HCT116 (cell line): Measurements from ENCODE around the gene RIGI.

ENCODE experiments used
- CEBPB ChIP-seq: IDR thresholded peaks from 2 replicates; pipeline ENCODE4 v1.6.1; 2012; ENCODE audit warnings: low read depth
- EGR1 ChIP-seq: IDR thresholded peaks from 2 replicates; pipeline ENCODE4 v1.6.1; 2012; ENCODE audit warnings: low read depth
- EZH2 ChIP-seq: fragments of 200-600 bp; sonication (generic); IDR thresholded peaks from 2 replicates; pipeline ENCODE4 v1.6.1; 2017; ENCODE audit warnings: antibody characterized with exemption, mixed run types
- JUND ChIP-seq: IDR thresholded peaks from 2 replicates; pipeline ENCODE4 v1.6.1; 2012
- POLR2A ChIP-seq: IDR thresholded peaks from 2 replicates; pipeline ENCODE4 v1.7.0; 2011; ENCODE audit warnings: borderline replicate concordance; ENCODE audit not compliant: insufficient read depth, insufficient read length; ENCODE audit errors: extremely low read depth
- POLR2AphosphoS5 ChIP-seq: IDR thresholded peaks from 2 replicates; pipeline ENCODE4 v1.6.1; 2011; ENCODE audit warnings: mild to moderate bottlenecking, low read depth, low read length, moderate library complexity
- SIN3A ChIP-seq: IDR thresholded peaks from 2 replicates; pipeline ENCODE4 v1.6.1; 2012; ENCODE audit warnings: low read depth
- SP1 ChIP-seq: IDR thresholded peaks from 2 replicates; pipeline ENCODE4 v1.6.1; 2012; ENCODE audit warnings: low read depth
- ZFX ChIP-seq: fragments of 450-650 bp; IDR thresholded peaks from 2 replicates; pipeline ENCODE4 v1.6.1; 2017
- TF ChIP-seq, protein P1 (sequence below), 3 experiments: fragments of 200-600 bp in 1 of 3; sonication (generic) in 1 of 3; IDR thresholded peaks in 2 of 3; conservative IDR thresholded peaks in 1 of 3; 2 replicates each; pipeline ENCODE4 v1.5.1; 2012 to 2017; ENCODE audit warnings: low read depth in 2 of 3, low read length in 2 of 3, antibody characterized with exemption in 1 of 3, borderline replicate concordance in 1 of 3, control low read depth in 1 of 3, mild to moderate bottlenecking in 1 of 3, mixed read lengths in 1 of 3, mixed run types in 1 of 3, moderate library complexity in 1 of 3; ENCODE audit not compliant: insufficient read depth in 1 of 3
- TF ChIP-seq, protein P2 (sequence below): IDR thresholded peaks from 2 replicates; pipeline ENCODE4 v1.6.1; 2011; ENCODE audit warnings: mild to moderate bottlenecking, low read length, moderate library complexity; ENCODE audit not compliant: insufficient replicate concordance; ENCODE audit errors: extremely low read depth
- TF ChIP-seq, protein P3 (sequence below): IDR thresholded peaks from 2 replicates; pipeline ENCODE4 v1.6.1; 2012
- TF ChIP-seq, protein P4 (sequence below): IDR thresholded peaks from 2 replicates; pipeline ENCODE4 v1.6.1; 2012; ENCODE audit warnings: low read depth

DNA sequence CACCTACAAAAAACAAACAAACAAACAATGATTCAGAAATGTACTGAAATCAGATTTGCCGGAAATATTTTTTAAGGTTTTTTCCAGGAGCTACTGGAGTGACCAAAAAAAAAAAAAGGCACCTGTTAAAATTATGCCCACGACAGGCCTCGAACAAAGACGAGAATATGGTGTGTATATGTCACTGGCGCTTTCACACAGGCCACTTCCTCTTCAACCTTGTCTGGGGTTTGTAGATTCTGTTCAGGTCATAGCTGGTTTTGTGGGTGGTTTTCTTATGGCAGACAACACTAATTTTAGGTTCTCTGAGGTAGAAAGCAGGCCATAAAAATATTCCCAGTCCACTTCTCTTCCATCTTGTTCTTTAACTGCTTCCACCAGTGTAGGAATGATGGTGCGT is 40.0 kb upstream of the RIGI start:
- TF ChIP-seq, protein P1, sequence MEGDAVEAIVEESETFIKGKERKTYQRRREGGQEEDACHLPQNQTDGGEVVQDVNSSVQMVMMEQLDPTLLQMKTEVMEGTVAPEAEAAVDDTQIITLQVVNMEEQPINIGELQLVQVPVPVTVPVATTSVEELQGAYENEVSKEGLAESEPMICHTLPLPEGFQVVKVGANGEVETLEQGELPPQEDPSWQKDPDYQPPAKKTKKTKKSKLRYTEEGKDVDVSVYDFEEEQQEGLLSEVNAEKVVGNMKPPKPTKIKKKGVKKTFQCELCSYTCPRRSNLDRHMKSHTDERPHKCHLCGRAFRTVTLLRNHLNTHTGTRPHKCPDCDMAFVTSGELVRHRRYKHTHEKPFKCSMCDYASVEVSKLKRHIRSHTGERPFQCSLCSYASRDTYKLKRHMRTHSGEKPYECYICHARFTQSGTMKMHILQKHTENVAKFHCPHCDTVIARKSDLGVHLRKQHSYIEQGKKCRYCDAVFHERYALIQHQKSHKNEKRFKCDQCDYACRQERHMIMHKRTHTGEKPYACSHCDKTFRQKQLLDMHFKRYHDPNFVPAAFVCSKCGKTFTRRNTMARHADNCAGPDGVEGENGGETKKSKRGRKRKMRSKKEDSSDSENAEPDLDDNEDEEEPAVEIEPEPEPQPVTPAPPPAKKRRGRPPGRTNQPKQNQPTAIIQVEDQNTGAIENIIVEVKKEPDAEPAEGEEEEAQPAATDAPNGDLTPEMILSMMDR (IDR thresholded peaks at IDR 0.05 in 2 of 3, conservative IDR thresholded peaks at IDR 0.05 in 1 of 3; ENCODE audit: borderline replicate concordance in 1 of 3, insufficient read depth in 1 of 3, low read depth in 2 of 3, low read length in 2 of 3) = no peak
- TF ChIP-seq POLR2A (no peak), SP1 (no peak), EZH2 (no peak), POLR2AphosphoS5 (no peak), CEBPB (no peak), EGR1 (no peak), SIN3A (no peak), JUND (no peak), ZFX (no peak)
- TF ChIP-seq, protein P2, sequence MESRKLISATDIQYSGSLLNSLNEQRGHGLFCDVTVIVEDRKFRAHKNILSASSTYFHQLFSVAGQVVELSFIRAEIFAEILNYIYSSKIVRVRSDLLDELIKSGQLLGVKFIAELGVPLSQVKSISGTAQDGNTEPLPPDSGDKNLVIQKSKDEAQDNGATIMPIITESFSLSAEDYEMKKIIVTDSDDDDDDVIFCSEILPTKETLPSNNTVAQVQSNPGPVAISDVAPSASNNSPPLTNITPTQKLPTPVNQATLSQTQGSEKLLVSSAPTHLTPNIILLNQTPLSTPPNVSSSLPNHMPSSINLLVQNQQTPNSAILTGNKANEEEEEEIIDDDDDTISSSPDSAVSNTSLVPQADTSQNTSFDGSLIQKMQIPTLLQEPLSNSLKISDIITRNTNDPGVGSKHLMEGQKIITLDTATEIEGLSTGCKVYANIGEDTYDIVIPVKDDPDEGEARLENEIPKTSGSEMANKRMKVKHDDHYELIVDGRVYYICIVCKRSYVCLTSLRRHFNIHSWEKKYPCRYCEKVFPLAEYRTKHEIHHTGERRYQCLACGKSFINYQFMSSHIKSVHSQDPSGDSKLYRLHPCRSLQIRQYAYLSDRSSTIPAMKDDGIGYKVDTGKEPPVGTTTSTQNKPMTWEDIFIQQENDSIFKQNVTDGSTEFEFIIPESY = no peak
- TF ChIP-seq, protein P3, sequence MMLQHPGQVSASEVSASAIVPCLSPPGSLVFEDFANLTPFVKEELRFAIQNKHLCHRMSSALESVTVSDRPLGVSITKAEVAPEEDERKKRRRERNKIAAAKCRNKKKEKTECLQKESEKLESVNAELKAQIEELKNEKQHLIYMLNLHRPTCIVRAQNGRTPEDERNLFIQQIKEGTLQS = no peak
- TF ChIP-seq, protein P4, sequence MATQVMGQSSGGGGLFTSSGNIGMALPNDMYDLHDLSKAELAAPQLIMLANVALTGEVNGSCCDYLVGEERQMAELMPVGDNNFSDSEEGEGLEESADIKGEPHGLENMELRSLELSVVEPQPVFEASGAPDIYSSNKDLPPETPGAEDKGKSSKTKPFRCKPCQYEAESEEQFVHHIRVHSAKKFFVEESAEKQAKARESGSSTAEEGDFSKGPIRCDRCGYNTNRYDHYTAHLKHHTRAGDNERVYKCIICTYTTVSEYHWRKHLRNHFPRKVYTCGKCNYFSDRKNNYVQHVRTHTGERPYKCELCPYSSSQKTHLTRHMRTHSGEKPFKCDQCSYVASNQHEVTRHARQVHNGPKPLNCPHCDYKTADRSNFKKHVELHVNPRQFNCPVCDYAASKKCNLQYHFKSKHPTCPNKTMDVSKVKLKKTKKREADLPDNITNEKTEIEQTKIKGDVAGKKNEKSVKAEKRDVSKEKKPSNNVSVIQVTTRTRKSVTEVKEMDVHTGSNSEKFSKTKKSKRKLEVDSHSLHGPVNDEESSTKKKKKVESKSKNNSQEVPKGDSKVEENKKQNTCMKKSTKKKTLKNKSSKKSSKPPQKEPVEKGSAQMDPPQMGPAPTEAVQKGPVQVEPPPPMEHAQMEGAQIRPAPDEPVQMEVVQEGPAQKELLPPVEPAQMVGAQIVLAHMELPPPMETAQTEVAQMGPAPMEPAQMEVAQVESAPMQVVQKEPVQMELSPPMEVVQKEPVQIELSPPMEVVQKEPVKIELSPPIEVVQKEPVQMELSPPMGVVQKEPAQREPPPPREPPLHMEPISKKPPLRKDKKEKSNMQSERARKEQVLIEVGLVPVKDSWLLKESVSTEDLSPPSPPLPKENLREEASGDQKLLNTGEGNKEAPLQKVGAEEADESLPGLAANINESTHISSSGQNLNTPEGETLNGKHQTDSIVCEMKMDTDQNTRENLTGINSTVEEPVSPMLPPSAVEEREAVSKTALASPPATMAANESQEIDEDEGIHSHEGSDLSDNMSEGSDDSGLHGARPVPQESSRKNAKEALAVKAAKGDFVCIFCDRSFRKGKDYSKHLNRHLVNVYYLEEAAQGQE = no peak
